Measurements from ENCODE around the gene PNCK.
A peak's percentile ranks its signal among the peaks of the same experiment; 100 is the strongest.

PNCK gene

GRCh38 chrX:153648358-153649177, 25.0 kb downstream of the PNCK start:
- no peak overlapping the region for H3K9ac ChIP-seq (ENCODE audit: low read depth, low read length)
- H3K27ac ChIP-seq (ENCODE audit: low read length), result no peak overlapping the region
- no peaks in the 10 kb centered on the region for H3K9me3 ChIP-seq (ENCODE audit: insufficient read depth, low read depth, low read length)
- H3K4me1 ChIP-seq (ENCODE audit: insufficient read depth, low read length), result no peaks in the 10 kb centered on the region
- no peaks in the 10 kb centered on the region for H3K36me3 ChIP-seq (ENCODE audit: insufficient read depth, low read depth, low read length)
- no peak overlapping the region for H3K4me3 ChIP-seq (ENCODE audit: low read length)
- peaks cover 58% of the 10 kb centered on the region for H3K27me3 ChIP-seq (ENCODE audit: insufficient read depth, low read length)

GRCh38 chrX:153647461-153648357, 25.9 kb downstream of the PNCK start:
- H3K4me3 ChIP-seq (ENCODE audit: low read length), result no peak overlapping the region
- peaks cover 67% of the 10 kb centered on the region for H3K27me3 ChIP-seq (ENCODE audit: insufficient read depth, low read length)
- no peak overlapping the region for H3K27ac ChIP-seq (ENCODE audit: low read length)
- no peaks in the 10 kb centered on the region for H3K36me3 ChIP-seq (ENCODE audit: insufficient read depth, low read depth, low read length)
- no peak overlapping the region for H3K9ac ChIP-seq (ENCODE audit: low read depth, low read length)
- H3K9me3 ChIP-seq (ENCODE audit: insufficient read depth, low read depth, low read length), result no peaks in the 10 kb centered on the region
- H3K4me1 ChIP-seq (ENCODE audit: insufficient read depth, low read length), result no peaks in the 10 kb centered on the region

GRCh38 chrX:153646620-153647373, 26.8 kb downstream of the PNCK start, which contains the start of gene DUSP9:
DUSP9 (plus strand) TSS chrX:153647203; CDS start chrX:153647954, 751 bp downstream.
- Histone ChIP-seq H3K9ac (ENCODE audit: low read depth, low read length) (no peak within 1 kb of the TSS), H3K27me3 (ENCODE audit: insufficient read depth, low read length) (peaks cover 72% of the 10 kb centered on the region), H3K27ac (ENCODE audit: low read length) (no peak within 1 kb of the TSS), H3K36me3 (ENCODE audit: insufficient read depth, low read depth, low read length) (no peaks in the 10 kb centered on the region), H3K4me1 (ENCODE audit: insufficient read depth, low read length) (no peaks in the 10 kb centered on the region), H3K4me3 (ENCODE audit: low read length) (no peak within 1 kb of the TSS), H3K9me3 (ENCODE audit: insufficient read depth, low read depth, low read length) (no peaks in the 10 kb centered on the region)

- Histone ChIP-seq H3K4me3 (ENCODE audit: low read length) (no peak overlapping the region), H3K36me3 (ENCODE audit: insufficient read depth, low read depth, low read length) (no peaks in the 10 kb centered on the region), H3K9me3 (ENCODE audit: insufficient read depth, low read depth, low read length) (no peaks in the 10 kb centered on the region), H3K27me3 (ENCODE audit: insufficient read depth, low read length) (peaks cover 80% of the 10 kb centered on the region), H3K9ac (ENCODE audit: low read depth, low read length) (no peak overlapping the region), H3K4me1 (ENCODE audit: insufficient read depth, low read length) (no peaks in the 10 kb centered on the region), H3K27ac (ENCODE audit: low read length) (no peak overlapping the region)
These were observed 27.6 kb downstream of the PNCK start for GRCh38 chrX:153645921-153646488.

- H3K4me3 ChIP-seq (ENCODE audit: low read length), result no peak overlapping the region
- H3K27ac ChIP-seq (ENCODE audit: low read length), result no peak overlapping the region
- H3K9ac ChIP-seq (ENCODE audit: low read depth, low read length), result no peak overlapping the region
- H3K9me3 ChIP-seq (ENCODE audit: insufficient read depth, low read depth, low read length), result no peaks in the 10 kb centered on the region
- peaks cover 89% of the 10 kb centered on the region for H3K27me3 ChIP-seq (ENCODE audit: insufficient read depth, low read length)
- H3K36me3 ChIP-seq (ENCODE audit: insufficient read depth, low read depth, low read length), result no peaks in the 10 kb centered on the region
- H3K4me1 ChIP-seq (ENCODE audit: insufficient read depth, low read length), result no peaks in the 10 kb centered on the region
These were observed 28.5 kb downstream of the PNCK start for GRCh38 chrX:153645151-153645550.

- H3K9me3 ChIP-seq (ENCODE audit: insufficient read depth, low read depth, low read length), result no peaks in the 10 kb centered on the region
- no peak overlapping the region for H3K9ac ChIP-seq (ENCODE audit: low read depth, low read length)
- peaks cover 93% of the 10 kb centered on the region for H3K27me3 ChIP-seq (ENCODE audit: insufficient read depth, low read length)
- no peak overlapping the region for H3K27ac ChIP-seq (ENCODE audit: low read length)
- peak overlapping the region; percentile 40; the same call in 1 of the 2 replicates for H3K4me3 ChIP-seq (ENCODE audit: low read length)
- H3K36me3 ChIP-seq (ENCODE audit: insufficient read depth, low read depth, low read length), result no peaks in the 10 kb centered on the region
- H3K4me1 ChIP-seq (ENCODE audit: insufficient read depth, low read length), result no peaks in the 10 kb centered on the region
These were observed 29.1 kb downstream of the PNCK start for GRCh38 chrX:153644356-153645125.

GRCh38 chrX:153643431-153644351, 29.9 kb downstream of the PNCK start:
- peaks cover 85% of the 10 kb centered on the region for H3K27me3 ChIP-seq (ENCODE audit: insufficient read depth, low read length)
- H3K36me3 ChIP-seq (ENCODE audit: insufficient read depth, low read depth, low read length), result no peaks in the 10 kb centered on the region
- H3K4me3 ChIP-seq (ENCODE audit: low read length), result peak overlapping the region; percentile 33; the same call in 1 of the 2 replicates
- no peak overlapping the region for H3K27ac ChIP-seq (ENCODE audit: low read length)
- H3K4me1 ChIP-seq (ENCODE audit: insufficient read depth, low read length), result no peaks in the 10 kb centered on the region
- H3K9ac ChIP-seq (ENCODE audit: low read depth, low read length), result no peak overlapping the region
- no peaks in the 10 kb centered on the region for H3K9me3 ChIP-seq (ENCODE audit: insufficient read depth, low read depth, low read length)

GRCh38 chrX:153642655-153643430, 30.8 kb downstream of the PNCK start:
- Histone ChIP-seq H3K4me3 (ENCODE audit: low read length) (no peak overlapping the region), H3K36me3 (ENCODE audit: insufficient read depth, low read depth, low read length) (no peaks in the 10 kb centered on the region), H3K27ac (ENCODE audit: low read length) (no peak overlapping the region), H3K9ac (ENCODE audit: low read depth, low read length) (no peak overlapping the region), H3K27me3 (ENCODE audit: insufficient read depth, low read length) (peaks cover 76% of the 10 kb centered on the region), H3K4me1 (ENCODE audit: insufficient read depth, low read length) (no peaks in the 10 kb centered on the region), H3K9me3 (ENCODE audit: insufficient read depth, low read depth, low read length) (no peaks in the 10 kb centered on the region)

GRCh38 chrX:153642051-153642654, 31.5 kb downstream of the PNCK start:
- no peaks in the 10 kb centered on the region for H3K4me1 ChIP-seq (ENCODE audit: insufficient read depth, low read length)
- no peak overlapping the region for H3K27ac ChIP-seq (ENCODE audit: low read length)
- peaks cover 69% of the 10 kb centered on the region for H3K27me3 ChIP-seq (ENCODE audit: insufficient read depth, low read length)
- H3K9ac ChIP-seq (ENCODE audit: low read depth, low read length), result no peak overlapping the region
- H3K9me3 ChIP-seq (ENCODE audit: insufficient read depth, low read depth, low read length), result no peaks in the 10 kb centered on the region
- peak overlapping the region; percentile 50; the same call in 1 of the 2 replicates for H3K4me3 ChIP-seq (ENCODE audit: low read length)
- H3K36me3 ChIP-seq (ENCODE audit: insufficient read depth, low read depth, low read length), result no peaks in the 10 kb centered on the region
